NCI-H510A (cell line): ENCODE measurements around the gene SLC14A1.

ENCODE experiments used
- DNase-seq: peaks from one replicate; lab custom pipeline; 2025; lab: John Stamatoyannopoulos, UW

The SLC14A1 gene

GRCh38 chr18:45801416-45802004 lies 77.5 kb downstream of the SLC14A1 start:
- no peak for DNase-seq
